ENCODE data around the gene GAGE12F.
"Not testable (repeated sequence)": the region's sequence is repeated elsewhere in the genome, so short reads cannot be mapped to it uniquely, and the experiment has no call there.

Gene GAGE12F, protein sequence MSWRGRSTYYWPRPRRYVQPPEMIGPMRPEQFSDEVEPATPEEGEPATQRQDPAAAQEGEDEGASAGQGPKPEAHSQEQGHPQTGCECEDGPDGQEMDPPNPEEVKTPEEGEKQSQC

DNA sequence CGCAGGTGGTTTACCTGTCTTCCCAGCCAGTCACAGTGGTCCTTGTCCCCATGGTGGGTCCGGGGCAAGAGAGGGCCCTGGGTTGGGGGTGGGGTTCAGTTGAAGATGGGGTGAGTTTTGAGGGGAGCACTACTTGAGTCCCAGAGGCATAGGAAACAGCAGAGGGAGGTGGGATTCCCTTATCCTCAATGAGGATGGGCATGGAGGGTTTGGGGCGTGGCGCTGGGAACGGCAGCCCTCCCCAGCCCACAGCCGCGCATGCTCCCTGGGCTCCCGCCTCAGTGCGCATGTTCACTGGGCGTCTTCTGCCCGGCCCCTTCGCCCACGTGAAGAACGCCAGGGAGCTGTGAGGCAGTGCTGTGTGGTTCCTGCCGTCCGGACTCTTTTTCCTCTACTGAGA is at the start of gene GAGE12F:
Gene GAGE12F, plus strand, starts transcription at position 301 of the 400 bp plus-strand sequence. CDS start 1,155 bp downstream, outside the sequence.
- not testable (repeated sequence) for DNase-seq

- not testable (repeated sequence) for DNase-seq
Observed at GRCh38 chrX:49531877-49532276, 28.8 kb upstream of the GAGE12F start, which contains the start of gene GAGE12C. GAGE12C (plus strand) TSS chrX:49532177; CDS start chrX:49533332, 1,155 bp downstream.

- DNase-seq: not testable (repeated sequence)
Observed at GRCh38 chrX:49541433-49541832, 19.2 kb upstream of the GAGE12F start, which contains the start of gene GAGE12D. GAGE12D (plus strand) TSS chrX:49541733; CDS start chrX:49542888, 1,155 bp downstream.

- DNase-seq: not testable (repeated sequence)
Observed at GRCh38 chrX:49550989-49551388, 9.7 kb upstream of the GAGE12F start, which contains the start of gene GAGE12E. GAGE12E (plus strand) TSS chrX:49551289; CDS start chrX:49552444, 1,155 bp downstream.

DNA sequence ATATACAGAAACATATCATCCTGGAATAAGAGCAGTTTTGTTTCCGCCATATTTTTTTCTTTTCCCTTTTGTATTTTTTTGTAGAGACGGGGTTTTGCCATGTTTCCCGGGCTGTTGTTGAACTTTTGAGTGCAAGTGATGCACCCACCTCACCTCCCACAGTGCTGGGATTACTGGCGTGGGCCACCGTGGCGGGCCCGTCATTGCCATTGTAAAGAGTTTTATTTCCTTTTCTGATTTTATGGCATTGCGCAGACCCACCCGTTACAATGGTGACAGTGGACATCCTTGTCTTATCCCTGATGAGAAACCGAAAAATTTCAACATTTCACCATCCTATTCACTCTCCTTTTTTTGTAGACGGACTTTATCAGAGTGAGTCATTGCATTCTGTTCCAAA is 8.1 kb downstream of the GAGE12F start:
- DNase-seq: not testable (repeated sequence)

DNA sequence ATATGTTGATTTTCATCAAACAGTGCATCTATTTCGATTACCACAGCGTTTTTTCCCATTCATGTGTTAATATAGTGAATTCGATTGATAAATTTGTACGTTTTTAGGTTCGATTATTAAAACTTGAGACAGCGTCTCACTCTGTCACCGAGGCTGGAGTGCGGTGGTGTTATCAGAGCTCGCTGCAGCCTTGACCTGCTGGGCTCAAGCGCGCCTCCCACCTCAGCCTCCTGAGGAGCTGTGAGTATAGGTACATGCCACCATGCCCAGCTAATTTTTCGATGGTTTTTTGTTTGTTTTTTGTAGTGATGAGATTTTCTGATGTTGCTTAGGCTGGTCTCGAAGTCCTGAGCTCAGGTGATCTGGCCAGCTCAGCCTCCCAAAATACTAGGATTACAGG is 8.5 kb downstream of the GAGE12F start:
- not testable (repeated sequence) for DNase-seq

- not testable (repeated sequence) for DNase-seq
Observed at GRCh38 chrX:49570100-49570499, 9.5 kb downstream of the GAGE12F start, which contains the start of gene GAGE12G. GAGE12G (plus strand) TSS chrX:49570400; CDS start chrX:49571555, 1,155 bp downstream.

DNA sequence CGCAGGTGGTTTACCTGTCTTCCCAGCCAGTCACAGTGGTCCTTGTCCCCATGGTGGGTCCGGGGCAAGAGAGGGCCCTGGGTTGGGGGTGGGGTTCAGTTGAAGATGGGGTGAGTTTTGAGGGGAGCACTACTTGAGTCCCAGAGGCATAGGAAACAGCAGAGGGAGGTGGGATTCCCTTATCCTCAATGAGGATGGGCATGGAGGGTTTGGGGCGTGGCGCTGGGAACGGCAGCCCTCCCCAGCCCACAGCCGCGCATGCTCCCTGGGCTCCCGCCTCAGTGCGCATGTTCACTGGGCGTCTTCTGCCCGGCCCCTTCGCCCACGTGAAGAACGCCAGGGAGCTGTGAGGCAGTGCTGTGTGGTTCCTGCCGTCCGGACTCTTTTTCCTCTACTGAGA is 19.0 kb downstream of the GAGE12F start, which contains the start of gene GAGE12H:
Gene GAGE12H, plus strand, starts transcription at position 301 of the 400 bp plus-strand sequence. CDS start 1,155 bp downstream, outside the sequence.
- DNase-seq: not testable (repeated sequence)

DNA sequence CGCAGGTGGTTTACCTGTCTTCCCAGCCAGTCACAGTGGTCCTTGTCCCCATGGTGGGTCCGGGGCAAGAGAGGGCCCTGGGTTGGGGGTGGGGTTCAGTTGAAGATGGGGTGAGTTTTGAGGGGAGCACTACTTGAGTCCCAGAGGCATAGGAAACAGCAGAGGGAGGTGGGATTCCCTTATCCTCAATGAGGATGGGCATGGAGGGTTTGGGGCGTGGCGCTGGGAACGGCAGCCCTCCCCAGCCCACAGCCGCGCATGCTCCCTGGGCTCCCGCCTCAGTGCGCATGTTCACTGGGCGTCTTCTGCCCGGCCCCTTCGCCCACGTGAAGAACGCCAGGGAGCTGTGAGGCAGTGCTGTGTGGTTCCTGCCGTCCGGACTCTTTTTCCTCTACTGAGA is 28.6 kb downstream of the GAGE12F start, which contains the start of gene GAGE2A:
Gene GAGE2A, plus strand, starts transcription at position 301 of the 400 bp plus-strand sequence. CDS start 1,155 bp downstream, outside the sequence.
- not testable (repeated sequence) for DNase-seq

DNA sequence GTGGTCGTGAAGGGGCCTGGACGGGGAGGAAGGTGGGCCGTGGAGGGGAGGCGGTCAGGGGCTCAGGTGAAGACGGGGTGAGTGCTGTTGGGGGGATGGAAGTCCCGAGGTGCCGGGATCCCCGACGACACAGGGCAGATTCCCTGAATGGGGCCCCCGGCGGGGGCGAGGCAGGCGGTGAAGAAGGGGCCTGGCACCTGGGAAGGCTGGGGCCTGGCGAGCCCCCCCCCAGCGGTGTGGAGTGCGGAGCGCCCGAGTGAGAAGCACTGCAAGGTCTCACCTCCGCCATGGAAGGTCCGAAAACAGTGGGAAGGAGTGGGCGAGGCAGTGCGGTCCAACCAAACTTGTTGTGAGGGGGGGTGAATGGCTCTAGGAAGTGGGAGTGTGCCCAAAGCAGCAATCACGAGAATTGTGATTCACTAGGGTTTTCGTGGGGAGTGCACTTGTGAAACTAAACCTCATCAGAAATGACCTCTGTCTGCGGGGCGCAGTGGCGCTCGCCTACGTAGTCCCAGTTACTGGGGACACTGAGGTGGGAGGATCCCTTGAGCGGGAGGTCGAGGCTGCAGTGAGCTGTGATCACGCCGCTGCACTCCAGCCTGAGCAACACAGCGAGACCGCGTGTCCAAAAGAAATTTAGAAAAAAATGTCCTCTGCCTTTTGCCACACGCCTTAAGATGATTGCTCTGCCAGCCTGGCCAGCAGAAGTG is 29.3 kb downstream of the GAGE12F start:
- DNase-seq: not testable (repeated sequence)

GRCh38 chrX:49590488-49590887 is 29.8 kb downstream of the GAGE12F start:
- not testable (repeated sequence) for DNase-seq

DNA sequence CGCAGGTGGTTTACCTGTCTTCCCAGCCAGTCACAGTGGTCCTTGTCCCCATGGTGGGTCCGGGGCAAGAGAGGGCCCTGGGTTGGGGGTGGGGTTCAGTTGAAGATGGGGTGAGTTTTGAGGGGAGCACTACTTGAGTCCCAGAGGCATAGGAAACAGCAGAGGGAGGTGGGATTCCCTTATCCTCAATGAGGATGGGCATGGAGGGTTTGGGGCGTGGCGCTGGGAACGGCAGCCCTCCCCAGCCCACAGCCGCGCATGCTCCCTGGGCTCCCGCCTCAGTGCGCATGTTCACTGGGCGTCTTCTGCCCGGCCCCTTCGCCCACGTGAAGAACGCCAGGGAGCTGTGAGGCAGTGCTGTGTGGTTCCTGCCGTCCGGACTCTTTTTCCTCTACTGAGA is 38.1 kb downstream of the GAGE12F start, which contains the start of gene GAGE1:
Gene GAGE1, plus strand, starts transcription at position 301 of the 400 bp plus-strand sequence. CDS start 1,155 bp downstream, outside the sequence.
- DNase-seq: not testable (repeated sequence)

DNA sequence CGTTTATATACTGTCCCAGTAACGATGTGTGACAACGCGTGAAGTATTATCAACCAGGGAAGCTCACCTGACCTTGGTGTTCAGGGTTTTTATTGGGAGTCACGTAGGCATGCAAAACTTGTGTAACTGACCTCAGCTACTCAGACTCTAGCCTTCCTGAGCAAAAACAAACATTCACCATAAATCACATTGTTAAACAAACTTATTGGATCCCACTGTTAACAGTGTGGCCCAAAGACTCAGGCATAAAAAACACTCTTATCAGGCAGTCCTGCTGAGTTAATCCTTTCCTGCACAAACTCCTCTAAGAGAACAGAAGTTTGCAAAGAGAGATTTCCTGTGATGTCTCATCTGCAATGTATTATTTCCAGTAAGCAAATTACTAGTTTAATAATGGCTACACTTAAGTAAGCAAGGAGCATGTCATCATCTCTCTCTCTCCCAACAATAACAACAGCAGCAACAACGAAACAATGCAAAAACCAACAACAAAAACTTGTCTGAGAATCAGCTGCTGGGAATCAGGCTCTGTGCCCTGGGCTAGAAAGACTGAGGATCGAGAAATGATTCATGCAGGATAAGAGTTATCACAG is 50.2 kb downstream of the GAGE12F start:
- DNase-seq: no peak
